ENCODE measurements around the gene LAPTM4A.

The LAPTM4A gene

GRCh38 chr2:20064421-20064820 is 13.0 kb upstream of the LAPTM4A start:
- Histone ChIP-seq H2AFZ (ENCODE audit: low read length, unreplicated experiment) (no peak overlapping the region), H3K36me3 (ENCODE audit: insufficient read depth, low read length) (no peaks in the 10 kb centered on the region), H3K4me3 (ENCODE audit: low read depth, low read length) (no peak overlapping the region), H3K27ac (ENCODE audit: low read depth, low read length) (no peak overlapping the region), H3K4me1 (ENCODE audit: control insufficient read depth, insufficient read depth, low read length, unreplicated experiment) (peaks cover 41% of the 10 kb centered on the region), H3K79me2 (ENCODE audit: control insufficient read depth, insufficient read depth, low read length, unreplicated experiment) (no peaks in the 10 kb centered on the region), H3K27me3 (ENCODE audit: insufficient read depth, low read length) (no peaks in the 10 kb centered on the region)

GRCh38 chr2:20062615-20063545 is 11.5 kb upstream of the LAPTM4A start:
- H2AFZ ChIP-seq (ENCODE audit: low read length, unreplicated experiment): no peak overlapping the region

GRCh38 chr2:20061940-20062339 is 10.5 kb upstream of the LAPTM4A start:
- Histone ChIP-seq H3K4me3 (ENCODE audit: low read depth, low read length) (no peak overlapping the region), H3K79me2 (ENCODE audit: control insufficient read depth, insufficient read depth, low read length, unreplicated experiment) (no peaks in the 10 kb centered on the region), H3K4me1 (ENCODE audit: control insufficient read depth, insufficient read depth, low read length, unreplicated experiment) (peaks cover 26% of the 10 kb centered on the region), H3K27ac (ENCODE audit: low read depth, low read length) (peak overlapping the region; percentile 85; the same call in 1 of the 2 replicates), H3K27me3 (ENCODE audit: insufficient read depth, low read length) (no peaks in the 10 kb centered on the region), H2AFZ (ENCODE audit: low read length, unreplicated experiment) (peak overlapping the region; percentile 43), H3K36me3 (ENCODE audit: insufficient read depth, low read length) (no peaks in the 10 kb centered on the region)

More at GRCh38 chr2:20062615-20063545, 11.5 kb upstream of the LAPTM4A start:
- Histone ChIP-seq H3K36me3 (ENCODE audit: insufficient read depth, low read length) (no peaks in the 10 kb centered on the region), H3K27me3 (ENCODE audit: insufficient read depth, low read length) (no peaks in the 10 kb centered on the region), H3K27ac (ENCODE audit: low read depth, low read length) (peak overlapping the region; percentile 85), H3K4me3 (ENCODE audit: low read depth, low read length) (no peak overlapping the region), H3K4me1 (ENCODE audit: control insufficient read depth, insufficient read depth, low read length, unreplicated experiment) (peaks cover 33% of the 10 kb centered on the region), H3K79me2 (ENCODE audit: control insufficient read depth, insufficient read depth, low read length, unreplicated experiment) (no peaks in the 10 kb centered on the region)

GRCh38 chr2:20061476-20061875 is 10.0 kb upstream of the LAPTM4A start:
- Histone ChIP-seq H2AFZ (ENCODE audit: low read length, unreplicated experiment) (peak overlapping the region; percentile 43), H3K27me3 (ENCODE audit: insufficient read depth, low read length) (no peaks in the 10 kb centered on the region), H3K27ac (ENCODE audit: low read depth, low read length) (0 out of 2 replicates have a peak overlapping the region, but pooled peaks have one; percentile 85), H3K36me3 (ENCODE audit: insufficient read depth, low read length) (no peaks in the 10 kb centered on the region), H3K4me3 (ENCODE audit: low read depth, low read length) (no peak overlapping the region), H3K79me2 (ENCODE audit: control insufficient read depth, insufficient read depth, low read length, unreplicated experiment) (no peaks in the 10 kb centered on the region), H3K4me1 (ENCODE audit: control insufficient read depth, insufficient read depth, low read length, unreplicated experiment) (peaks cover 24% of the 10 kb centered on the region)

GRCh38 chr2:20060106-20060505 is 8.7 kb upstream of the LAPTM4A start:
- Histone ChIP-seq H3K4me1 (ENCODE audit: control insufficient read depth, insufficient read depth, low read length, unreplicated experiment) (peaks cover 14% of the 10 kb centered on the region), H3K27me3 (ENCODE audit: insufficient read depth, low read length) (no peaks in the 10 kb centered on the region), H3K79me2 (ENCODE audit: control insufficient read depth, insufficient read depth, low read length, unreplicated experiment) (no peaks in the 10 kb centered on the region), H3K36me3 (ENCODE audit: insufficient read depth, low read length) (no peaks in the 10 kb centered on the region), H3K27ac (ENCODE audit: low read depth, low read length) (no peak overlapping the region), H3K4me3 (ENCODE audit: low read depth, low read length) (no peak overlapping the region), H2AFZ (ENCODE audit: low read length, unreplicated experiment) (no peak overlapping the region)

DNA sequence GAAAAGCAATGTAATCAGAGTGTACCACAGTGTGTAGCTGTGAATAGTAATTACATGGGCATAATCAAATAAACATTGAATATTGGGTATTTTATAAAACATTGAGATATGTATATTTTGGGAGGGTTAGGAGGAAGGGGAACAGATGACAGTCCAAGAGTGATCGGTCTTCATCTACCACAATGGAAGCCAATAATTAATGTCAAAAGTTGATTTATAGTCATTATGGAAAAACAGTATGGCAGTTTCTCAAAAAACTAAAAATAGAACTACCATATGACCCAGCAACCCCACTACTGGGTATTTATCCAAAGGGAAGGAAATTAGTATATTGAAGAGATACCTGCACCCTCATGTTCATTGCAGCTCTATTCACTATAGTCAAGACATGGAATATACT is 5.8 kb upstream of the LAPTM4A start:
- H3K4me1 ChIP-seq (ENCODE audit: control insufficient read depth, insufficient read depth, low read length, unreplicated experiment): peaks cover 10% of the 10 kb centered on the region
- no peaks in the 10 kb centered on the region for H3K27me3 ChIP-seq (ENCODE audit: insufficient read depth, low read length)
- H3K36me3 ChIP-seq (ENCODE audit: insufficient read depth, low read length): no peaks in the 10 kb centered on the region
- H2AFZ ChIP-seq (ENCODE audit: low read length, unreplicated experiment): no peak overlapping the region
- no peak overlapping the region for H3K4me3 ChIP-seq (ENCODE audit: low read depth, low read length)
- H3K27ac ChIP-seq (ENCODE audit: low read depth, low read length): no peak overlapping the region
- H3K79me2 ChIP-seq (ENCODE audit: control insufficient read depth, insufficient read depth, low read length, unreplicated experiment): no peaks in the 10 kb centered on the region

GRCh38 chr2:20054931-20055330 is 3.5 kb upstream of the LAPTM4A start:
- peaks cover 3% of the 10 kb centered on the region for H3K4me1 ChIP-seq (ENCODE audit: control insufficient read depth, insufficient read depth, low read length, unreplicated experiment)
- no peaks in the 10 kb centered on the region for H3K36me3 ChIP-seq (ENCODE audit: insufficient read depth, low read length)
- no peaks in the 10 kb centered on the region for H3K27me3 ChIP-seq (ENCODE audit: insufficient read depth, low read length)
- no peak overlapping the region for H3K4me3 ChIP-seq (ENCODE audit: low read depth, low read length)
- no peak overlapping the region for H2AFZ ChIP-seq (ENCODE audit: low read length, unreplicated experiment)
- no peak overlapping the region for H3K27ac ChIP-seq (ENCODE audit: low read depth, low read length)
- H3K79me2 ChIP-seq (ENCODE audit: control insufficient read depth, insufficient read depth, low read length, unreplicated experiment): peaks cover 15% of the 10 kb centered on the region

- no peak overlapping the region for H2AFZ ChIP-seq (ENCODE audit: low read length, unreplicated experiment)
These were observed 2.7 kb upstream of the LAPTM4A start for GRCh38 chr2:20054119-20054518.

GRCh38 chr2:20052861-20053281 is 1.4 kb upstream of the LAPTM4A start:
- no peaks in the 10 kb centered on the region for H3K36me3 ChIP-seq (ENCODE audit: insufficient read depth, low read length)
- peaks cover 36% of the 10 kb centered on the region for H3K79me2 ChIP-seq (ENCODE audit: control insufficient read depth, insufficient read depth, low read length, unreplicated experiment)
- H3K4me1 ChIP-seq (ENCODE audit: control insufficient read depth, insufficient read depth, low read length, unreplicated experiment): peaks cover 14% of the 10 kb centered on the region
- H2AFZ ChIP-seq (ENCODE audit: low read length, unreplicated experiment): peak overlapping the region; percentile 23
- H3K27me3 ChIP-seq (ENCODE audit: insufficient read depth, low read length): no peaks in the 10 kb centered on the region
- H3K27ac ChIP-seq (ENCODE audit: low read depth, low read length): peak overlapping the region; percentile 97
- peak overlapping the region; percentile 83 for H3K4me3 ChIP-seq (ENCODE audit: low read depth, low read length)

More at GRCh38 chr2:20054119-20054518, 2.7 kb upstream of the LAPTM4A start:
- Histone ChIP-seq H3K36me3 (ENCODE audit: insufficient read depth, low read length) (no peaks in the 10 kb centered on the region), H3K27me3 (ENCODE audit: insufficient read depth, low read length) (no peaks in the 10 kb centered on the region), H3K4me3 (ENCODE audit: low read depth, low read length) (no peak overlapping the region), H3K79me2 (ENCODE audit: control insufficient read depth, insufficient read depth, low read length, unreplicated experiment) (peaks cover 23% of the 10 kb centered on the region), H3K4me1 (ENCODE audit: control insufficient read depth, insufficient read depth, low read length, unreplicated experiment) (peaks cover 3% of the 10 kb centered on the region), H3K27ac (ENCODE audit: low read depth, low read length) (no peak overlapping the region)

DNA sequence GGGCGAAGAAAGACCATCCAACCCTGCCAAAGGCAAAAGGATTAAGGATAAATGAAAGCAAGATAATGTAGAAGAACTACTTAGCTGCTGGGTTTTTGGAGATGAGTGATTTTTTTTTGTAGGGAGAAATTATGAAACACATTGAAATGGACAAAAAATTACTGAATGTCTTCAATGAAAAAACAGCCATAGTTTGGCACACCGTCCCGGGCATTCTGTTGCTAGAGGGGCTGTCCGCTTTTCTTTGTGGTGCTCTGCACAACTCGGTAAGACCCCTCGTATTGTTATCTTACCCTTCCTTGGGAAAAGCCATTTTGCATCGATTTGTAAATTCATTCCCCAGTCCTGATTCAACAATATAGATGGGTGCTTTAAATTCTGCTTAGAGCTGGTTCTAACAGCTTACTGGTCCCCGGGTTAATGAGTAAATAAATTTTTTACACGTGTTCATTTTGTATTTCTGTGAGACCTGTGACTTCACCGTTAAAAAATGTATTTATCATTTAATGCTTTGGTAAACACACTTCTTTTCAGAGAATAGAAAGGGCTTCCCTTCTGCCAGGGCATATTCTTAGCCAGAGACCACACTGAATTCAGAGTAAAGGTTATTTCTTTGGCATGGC is 912 bp upstream of the LAPTM4A start:
- Histone ChIP-seq H3K4me1 (ENCODE audit: control insufficient read depth, insufficient read depth, low read length, unreplicated experiment) (peaks cover 16% of the 10 kb centered on the region), H2AFZ (ENCODE audit: low read length, unreplicated experiment) (peak overlapping the region; percentile 23), H3K4me3 (ENCODE audit: low read depth, low read length) (peak overlapping the region; percentile 83), H3K79me2 (ENCODE audit: control insufficient read depth, insufficient read depth, low read length, unreplicated experiment) (peaks cover 40% of the 10 kb centered on the region), H3K27ac (ENCODE audit: low read depth, low read length) (peak overlapping the region; percentile 97), H3K27me3 (ENCODE audit: insufficient read depth, low read length) (no peaks in the 10 kb centered on the region), H3K36me3 (ENCODE audit: insufficient read depth, low read length) (no peaks in the 10 kb centered on the region)

All from ACC112 (cell line).